ENCODE data around the gene RRAGC.
"Not testable (repeated sequence)": the region's sequence is repeated elsewhere in the genome, so short reads cannot be mapped to it uniquely, and the experiment has no call there.

The RRAGC gene

GRCh38 chr1:38875811-38876210 is 16.2 kb upstream of the RRAGC start:
- Histone ChIP-seq H3K9ac (ENCODE audit: low read length) (no peak overlapping the region), H3K27me3 (ENCODE audit: control insufficient read depth, insufficient read depth, low read length) (no peaks in the 10 kb centered on the region), H3K36me3 (ENCODE audit: control insufficient read depth, insufficient read depth, low read length) (no peaks in the 10 kb centered on the region), H3K27ac (ENCODE audit: low read depth, low read length) (no peak overlapping the region), H3K4me3 (ENCODE audit: low read length) (no peak overlapping the region), H3K4me1 (ENCODE audit: control insufficient read depth, insufficient read depth, low read length) (peaks cover 5% of the 10 kb centered on the region)

- H3K27ac ChIP-seq (ENCODE audit: low read depth, low read length): peak within 1 kb of the TSS; percentile 36
- peak within 1 kb of the TSS; percentile 83 for H3K9ac ChIP-seq (ENCODE audit: low read length)
- no peaks in the 10 kb centered on the region for H3K36me3 ChIP-seq (ENCODE audit: control insufficient read depth, insufficient read depth, low read length)
- peaks cover 5% of the 10 kb centered on the region for H3K4me1 ChIP-seq (ENCODE audit: control insufficient read depth, insufficient read depth, low read length)
- peak within 1 kb of the TSS; percentile 90 for H3K4me3 ChIP-seq (ENCODE audit: low read length)
- no peaks in the 10 kb centered on the region for H3K27me3 ChIP-seq (ENCODE audit: control insufficient read depth, insufficient read depth, low read length)
Observed at GRCh38 chr1:38873027-38873969, 13.7 kb upstream of the RRAGC start, which contains the start of gene MYCBP. MYCBP (minus strand) TSS chr1:38873348; CDS start chr1:38873305, 43 bp downstream.

- Histone ChIP-seq H3K27me3 (ENCODE audit: control insufficient read depth, insufficient read depth, low read length) (no peaks in the 10 kb centered on the region), H3K36me3 (ENCODE audit: control insufficient read depth, insufficient read depth, low read length) (no peaks in the 10 kb centered on the region), H3K4me3 (ENCODE audit: low read length) (peak overlapping the region; percentile 90), H3K27ac (ENCODE audit: low read depth, low read length) (peak overlapping the region; percentile 34), H3K4me1 (ENCODE audit: control insufficient read depth, insufficient read depth, low read length) (peaks cover 5% of the 10 kb centered on the region), H3K9ac (ENCODE audit: low read length) (peak overlapping the region; percentile 83)
Observed at GRCh38 chr1:38872401-38873026, 12.9 kb upstream of the RRAGC start.

- H3K4me3 ChIP-seq (ENCODE audit: low read length): no peak overlapping the region
- peaks cover 5% of the 10 kb centered on the region for H3K4me1 ChIP-seq (ENCODE audit: control insufficient read depth, insufficient read depth, low read length)
- H3K9ac ChIP-seq (ENCODE audit: low read length): no peak overlapping the region
- no peaks in the 10 kb centered on the region for H3K27me3 ChIP-seq (ENCODE audit: control insufficient read depth, insufficient read depth, low read length)
- no peaks in the 10 kb centered on the region for H3K36me3 ChIP-seq (ENCODE audit: control insufficient read depth, insufficient read depth, low read length)
- no peak overlapping the region for H3K27ac ChIP-seq (ENCODE audit: low read depth, low read length)
Observed at GRCh38 chr1:38870996-38871395, 11.4 kb upstream of the RRAGC start.

- H3K36me3 ChIP-seq (ENCODE audit: control insufficient read depth, insufficient read depth, low read length): peaks cover 3% of the 10 kb centered on the region
- H3K27me3 ChIP-seq (ENCODE audit: control insufficient read depth, insufficient read depth, low read length): no peaks in the 10 kb centered on the region
- no peak overlapping the region for H3K4me3 ChIP-seq (ENCODE audit: low read length)
- H3K4me1 ChIP-seq (ENCODE audit: control insufficient read depth, insufficient read depth, low read length): peaks cover under 1% of the 10 kb centered on the region
- no peak overlapping the region for H3K27ac ChIP-seq (ENCODE audit: low read depth, low read length)
- H3K9ac ChIP-seq (ENCODE audit: low read length): no peak overlapping the region
Observed at GRCh38 chr1:38867208-38867607, 7.6 kb upstream of the RRAGC start.

- Histone ChIP-seq H3K27me3 (ENCODE audit: control insufficient read depth, insufficient read depth, low read length) (no peaks in the 10 kb centered on the region), H3K4me3 (ENCODE audit: low read length) (no peak overlapping the region), H3K27ac (ENCODE audit: low read depth, low read length) (no peak overlapping the region), H3K36me3 (ENCODE audit: control insufficient read depth, insufficient read depth, low read length) (peaks cover 3% of the 10 kb centered on the region), H3K9ac (ENCODE audit: low read length) (no peak overlapping the region), H3K4me1 (ENCODE audit: control insufficient read depth, insufficient read depth, low read length) (peaks cover 4% of the 10 kb centered on the region)
Observed at GRCh38 chr1:38865112-38865715, 5.6 kb upstream of the RRAGC start.

GRCh38 chr1:38860454-38860795 is 853 bp upstream of the RRAGC start:
- H3K4me3 ChIP-seq (ENCODE audit: low read length): peak overlapping the region; percentile 96
- peak overlapping the region; percentile 83 for H3K9ac ChIP-seq (ENCODE audit: low read length)
- peaks cover 7% of the 10 kb centered on the region for H3K36me3 ChIP-seq (ENCODE audit: control insufficient read depth, insufficient read depth, low read length)
- no peaks in the 10 kb centered on the region for H3K27me3 ChIP-seq (ENCODE audit: control insufficient read depth, insufficient read depth, low read length)
- no peak overlapping the region for H3K27ac ChIP-seq (ENCODE audit: low read depth, low read length)
- H3K4me1 ChIP-seq (ENCODE audit: control insufficient read depth, insufficient read depth, low read length): peaks cover 9% of the 10 kb centered on the region

- peak overlapping the region; percentile 87 for H3K4me3 ChIP-seq (ENCODE audit: low read length)
- H3K27me3 ChIP-seq (ENCODE audit: control insufficient read depth, insufficient read depth, low read length): no peaks in the 10 kb centered on the region
- H3K4me1 ChIP-seq (ENCODE audit: control insufficient read depth, insufficient read depth, low read length): peaks cover 9% of the 10 kb centered on the region
- H3K36me3 ChIP-seq (ENCODE audit: control insufficient read depth, insufficient read depth, low read length): peaks cover 10% of the 10 kb centered on the region
- peak overlapping the region; percentile 57 for H3K9ac ChIP-seq (ENCODE audit: low read length)
- H3K27ac ChIP-seq (ENCODE audit: low read depth, low read length): peak overlapping the region; percentile 81
Observed at GRCh38 chr1:38858833-38859560, 575 bp downstream of the RRAGC start.

- Histone ChIP-seq H3K27me3 (ENCODE audit: control insufficient read depth, insufficient read depth, low read length) (no peaks in the 10 kb centered on the region), H3K27ac (ENCODE audit: low read depth, low read length) (no peak overlapping the region), H3K9ac (ENCODE audit: low read length) (no peak overlapping the region), H3K36me3 (ENCODE audit: control insufficient read depth, insufficient read depth, low read length) (peaks cover 13% of the 10 kb centered on the region), H3K4me3 (ENCODE audit: low read length) (no peak overlapping the region), H3K4me1 (ENCODE audit: control insufficient read depth, insufficient read depth, low read length) (no peaks in the 10 kb centered on the region)
Observed at GRCh38 chr1:38852780-38853179, 6.8 kb downstream of the RRAGC start.

GRCh38 chr1:38848071-38848470 is 11.5 kb downstream of the RRAGC start:
- Histone ChIP-seq H3K9ac (ENCODE audit: low read length) (no peak overlapping the region), H3K27ac (ENCODE audit: low read depth, low read length) (no peak overlapping the region), H3K4me3 (ENCODE audit: low read length) (no peak overlapping the region), H3K36me3 (ENCODE audit: control insufficient read depth, insufficient read depth, low read length) (peaks cover 7% of the 10 kb centered on the region), H3K27me3 (ENCODE audit: control insufficient read depth, insufficient read depth, low read length) (no peaks in the 10 kb centered on the region), H3K4me1 (ENCODE audit: control insufficient read depth, insufficient read depth, low read length) (no peaks in the 10 kb centered on the region)

GRCh38 chr1:38846210-38846609 is 13.4 kb downstream of the RRAGC start:
- Histone ChIP-seq H3K4me1 (ENCODE audit: control insufficient read depth, insufficient read depth, low read length) (no peaks in the 10 kb centered on the region), H3K9ac (ENCODE audit: low read length) (no peak overlapping the region), H3K4me3 (ENCODE audit: low read length) (no peak overlapping the region), H3K36me3 (ENCODE audit: control insufficient read depth, insufficient read depth, low read length) (peaks cover 4% of the 10 kb centered on the region), H3K27me3 (ENCODE audit: control insufficient read depth, insufficient read depth, low read length) (no peaks in the 10 kb centered on the region), H3K27ac (ENCODE audit: low read depth, low read length) (no peak overlapping the region)

GRCh38 chr1:38845088-38845487 is 14.5 kb downstream of the RRAGC start:
- not testable (repeated sequence) for H3K27me3 ChIP-seq (ENCODE audit: control insufficient read depth, insufficient read depth, low read length); H3K4me1 ChIP-seq (ENCODE audit: control insufficient read depth, insufficient read depth, low read length); H3K4me3 ChIP-seq (ENCODE audit: low read length); H3K9ac ChIP-seq (ENCODE audit: low read length); H3K27ac ChIP-seq (ENCODE audit: low read depth, low read length); H3K36me3 ChIP-seq (ENCODE audit: control insufficient read depth, insufficient read depth, low read length)
